Neuronal stem cell (in vitro differentiated cells): Measurements from ENCODE around the gene SYTL2.
"Not testable (repeated sequence)": the region's sequence is repeated elsewhere in the genome, so short reads cannot be mapped to it uniquely, and the experiment has no call there.

Experiments
- DNase-seq: peaks from one replicate; pipeline ENCODE4 v3.0.0-alpha.2; 2013; ENCODE audit warnings: low spot score
- H2AFZ ChIP-seq: one replicate; pipeline ENCODE4 v1.6.1; 2013; ENCODE audit warnings: mild to moderate bottlenecking, low read length, inconsistent platforms
- H2AK5ac ChIP-seq: 2 replicates; pipeline ENCODE4 v1.6.1; 2013; ENCODE audit warnings: low read depth, mild to moderate bottlenecking, inconsistent platforms, low read length, moderate library complexity, mixed read lengths
- H2BK120ac ChIP-seq: 2 replicates; pipeline ENCODE4 v1.6.1; 2013; ENCODE audit warnings: low read depth, mild to moderate bottlenecking, inconsistent platforms, low read length, moderate library complexity, mixed read lengths
- H2BK12ac ChIP-seq: one replicate; pipeline ENCODE4 v1.6.1; 2013; ENCODE audit warnings: low read length, inconsistent platforms
- H2BK15ac ChIP-seq: 2 replicates; pipeline ENCODE4 v1.6.1; 2013; ENCODE audit warnings: mild to moderate bottlenecking, low read length, inconsistent platforms, mixed read lengths
- H2BK5ac ChIP-seq: one replicate; pipeline ENCODE4 v1.6.1; 2013; ENCODE audit warnings: inconsistent platforms, mild to moderate bottlenecking, low read length, moderate library complexity
- H3K14ac ChIP-seq: one replicate; pipeline ENCODE4 v1.6.1; 2013; ENCODE audit warnings: low read length, inconsistent platforms
- H3K18ac ChIP-seq: 2 replicates; pipeline ENCODE4 v1.6.1; 2013; ENCODE audit warnings: low read length, inconsistent platforms
- H3K23ac ChIP-seq: 2 replicates; pipeline ENCODE4 v1.6.1; 2013; ENCODE audit warnings: low read depth, mild to moderate bottlenecking, mixed read lengths, low read length, inconsistent platforms; ENCODE audit not compliant: poor library complexity
- H3K27ac ChIP-seq: replicated peaks from 3 replicates; pipeline ENCODE4 v1.5.1; 2013; ENCODE audit warnings: low read length, inconsistent platforms
- H3K27me3 ChIP-seq, 3 experiments: 2 replicates each; pipeline ENCODE4 v1.6.1; 2013; ENCODE audit warnings: low read length in 3 of 3, mild to moderate bottlenecking in 2 of 3, inconsistent platforms in 1 of 3, low read depth in 1 of 3, mixed read lengths in 1 of 3, moderate library complexity in 1 of 3; ENCODE audit not compliant: control insufficient read depth in 3 of 3, insufficient read depth in 3 of 3
- H3K36me3 ChIP-seq, 2 donors: replicated peaks in 1 of 2; 2 replicates each; pipeline ENCODE4 v1.6.1; 2013; ENCODE audit warnings: low read length in 2 of 2; ENCODE audit not compliant: control insufficient read depth in 2 of 2, insufficient read depth in 2 of 2
- H3K4ac ChIP-seq: 2 replicates; pipeline ENCODE4 v1.6.1; 2013; ENCODE audit warnings: inconsistent platforms, mild to moderate bottlenecking, low read length, moderate library complexity
- H3K4me1 ChIP-seq, 2 donors: 1 replicate in 1 of 2; 2 replicates in 1 of 2; pipeline ENCODE4 v1.6.1; 2013; ENCODE audit warnings: low read length in 2 of 2, low read depth in 1 of 2; ENCODE audit not compliant: control insufficient read depth in 2 of 2, insufficient read depth in 1 of 2
- H3K4me2 ChIP-seq: one replicate; pipeline ENCODE4 v1.6.1; 2013; ENCODE audit warnings: mild to moderate bottlenecking, low read length, inconsistent platforms; ENCODE audit not compliant: insufficient read depth, poor library complexity, severe bottlenecking
- H3K4me3 ChIP-seq, 2 donors: 2 replicates each; pipeline ENCODE4 v1.5.1; 2013; ENCODE audit warnings: low read length in 2 of 2, mild to moderate bottlenecking in 2 of 2, inconsistent platforms in 1 of 2, moderate library complexity in 1 of 2
- H3K79me1 ChIP-seq: one replicate; pipeline ENCODE4 v1.6.1; 2013; ENCODE audit warnings: low read depth, mild to moderate bottlenecking, inconsistent platforms, low read length, moderate library complexity
- H3K9ac ChIP-seq: one replicate; pipeline ENCODE4 v1.6.1; 2013; ENCODE audit warnings: mild to moderate bottlenecking, low read depth, low read length, inconsistent platforms; ENCODE audit not compliant: poor library complexity
- H3K9me3 ChIP-seq, 2 donors: replicated peaks in 1 of 2; 2 replicates each; pipeline versions ENCODE3 to v1.6.1; 2013; ENCODE audit warnings: low read length in 2 of 2, mild to moderate bottlenecking in 2 of 2, inconsistent platforms in 1 of 2, low read depth in 1 of 2, mixed read lengths in 1 of 2, moderate library complexity in 1 of 2; ENCODE audit not compliant: control insufficient read depth in 2 of 2, insufficient read depth in 1 of 2
- H4K8ac ChIP-seq: one replicate; pipeline ENCODE4 v1.6.1; 2013; ENCODE audit warnings: low read depth, mild to moderate bottlenecking, inconsistent platforms, low read length, moderate library complexity
- H4K91ac ChIP-seq: one replicate; pipeline ENCODE4 v1.6.1; 2013; ENCODE audit warnings: low read length, low read depth, mild to moderate bottlenecking, inconsistent platforms; ENCODE audit not compliant: poor library complexity
- WGBS, 2 donors: extraction: QIAGEN DNeasy Blood & Tissue Kit; methylation state at CpG; one replicate each; pipeline ENCODE4 v1.1.7; 2013; ENCODE audit warnings: missing lambda C conversion rate in 2 of 2, mixed read lengths in 1 of 2; ENCODE audit not compliant: insufficient read length in 2 of 2, insufficient replicate concordance in 1 of 2; ENCODE audit errors: extremely low coverage in 2 of 2; 5-methylcytosine and 5-hydroxymethylcytosine counted together

SYTL2 gene

DNA sequence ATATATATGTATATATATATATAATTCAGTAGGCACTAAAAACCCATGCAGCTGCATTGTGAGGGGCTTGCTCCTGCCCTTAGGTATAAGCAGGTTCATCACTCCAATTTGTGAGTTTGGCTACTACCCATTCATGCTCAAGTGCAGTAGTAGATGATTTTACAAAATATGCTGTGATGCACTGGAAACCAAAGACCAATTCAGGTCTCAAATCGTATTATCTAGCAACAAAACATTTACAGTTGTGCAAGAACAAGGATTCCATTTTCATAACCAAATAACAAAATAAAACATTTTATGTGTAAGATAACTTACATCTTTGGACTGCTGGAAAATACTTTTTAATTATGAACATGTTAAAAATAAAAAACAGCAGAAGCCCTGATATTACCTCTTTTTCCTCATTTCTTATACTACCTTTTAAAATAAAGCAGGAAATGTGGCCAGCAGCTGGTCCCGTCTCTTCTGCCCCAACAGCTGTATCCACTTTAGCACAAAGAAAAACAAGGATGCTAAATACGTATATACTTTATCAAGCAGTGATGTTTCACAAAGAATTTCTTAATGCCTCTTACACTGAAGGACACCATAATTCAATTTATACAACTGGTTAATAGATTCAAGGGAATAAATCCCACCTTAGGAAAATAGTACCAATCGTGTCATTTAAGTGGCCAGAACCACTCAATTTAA lies 148.8 kb downstream of the SYTL2 start:
- Histone ChIP-seq H2BK12ac (no peak overlapping the region), H3K4me2 (peak overlapping the region; percentile 49), H2AK5ac (no peak overlapping the region), H3K9ac (no peak overlapping the region), H3K4me3 (peak overlapping the region in 1 of 2 donors; percentile 84), H4K8ac (no peak overlapping the region), H3K4ac (no peak overlapping the region), H3K9me3 (no peaks in the 10 kb centered on the region), H2BK120ac (no peak overlapping the region), H3K79me1 (no peaks in the 10 kb centered on the region), H3K23ac (no peak overlapping the region), H2AFZ (no peak overlapping the region), H3K27me3 (no peaks in the 10 kb centered on the region), H3K14ac (no peak overlapping the region), H4K91ac (no peak overlapping the region), H2BK5ac (no peak overlapping the region), H2BK15ac (no peak overlapping the region), H3K27ac (no peak overlapping the region), H3K18ac (no peak overlapping the region), H3K4me1 (peaks cover 0 to 10% of the 10 kb centered on the region in 2 donors), H3K36me3 (peaks cover 3 to 66% of the 10 kb centered on the region in 2 donors)
- no CpG with 5 or more reads among the region's 4 CpGs for WGBS, 2 donors
- DNase-seq: no peak

DNA sequence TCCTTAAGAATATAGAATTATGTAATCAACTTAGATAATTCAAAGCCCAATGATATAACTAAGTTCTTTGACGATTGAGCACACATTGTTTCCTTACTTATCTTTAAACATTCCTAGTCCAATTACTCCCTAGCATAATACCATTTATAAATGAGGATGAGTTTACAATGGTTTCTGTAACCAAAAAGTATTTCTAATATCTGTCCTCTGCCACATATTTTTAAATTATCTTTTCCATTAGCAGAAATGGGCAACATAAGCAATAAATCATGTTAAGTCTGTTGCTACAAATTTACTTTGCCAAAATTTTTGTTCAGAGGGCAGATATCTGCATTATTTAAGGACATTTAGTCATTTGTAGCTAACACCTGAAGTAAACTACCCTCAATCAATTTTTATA lies 152.8 kb downstream of the SYTL2 start:
- Histone ChIP-seq H2AFZ (no peak overlapping the region), H2BK15ac (no peak overlapping the region), H3K27ac (no peak overlapping the region), H4K91ac (no peak overlapping the region), H2BK12ac (no peak overlapping the region), H3K9ac (no peak overlapping the region), H3K9me3 (no peaks in the 10 kb centered on the region), H2BK120ac (no peak overlapping the region), H3K27me3 (no peaks in the 10 kb centered on the region), H3K4me3 (no peak overlapping the region), H2BK5ac (no peak overlapping the region), H4K8ac (no peak overlapping the region), H3K23ac (no peak overlapping the region), H3K4me2 (no peak overlapping the region), H3K36me3 (peaks cover 3 to 100% of the 10 kb centered on the region in 2 donors), H3K14ac (no peak overlapping the region), H2AK5ac (no peak overlapping the region), H3K18ac (no peak overlapping the region), H3K79me1 (no peaks in the 10 kb centered on the region), H3K4ac (no peak overlapping the region), H3K4me1 (peaks cover 0 to 5% of the 10 kb centered on the region in 2 donors)
- no peak for DNase-seq
- WGBS, 2 donors: no CpG with 5 or more reads among the region's 1 CpG

DNA sequence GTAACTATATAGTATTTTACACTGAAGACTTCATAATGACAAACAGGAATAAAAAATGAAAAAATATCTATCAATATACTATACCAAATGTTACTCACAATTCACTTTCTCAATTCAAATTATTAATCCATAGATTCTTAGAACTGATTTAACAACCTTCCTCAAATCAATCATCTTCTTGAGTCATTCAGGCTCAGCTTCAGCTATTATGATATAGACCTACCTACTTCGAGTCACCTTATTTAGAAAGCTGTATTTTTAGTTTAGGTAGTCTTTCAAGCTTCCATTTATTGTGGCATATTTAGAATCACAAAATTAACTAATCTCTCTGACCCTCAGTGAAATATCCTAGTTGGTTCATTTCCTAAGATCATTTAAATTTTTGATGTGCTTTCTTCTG lies 154.2 kb downstream of the SYTL2 start:
- no peak overlapping the region for H3K4ac ChIP-seq
- H4K8ac ChIP-seq: no peak overlapping the region
- no CpG with 5 or more reads among the region's 1 CpG for WGBS, 2 donors
- no peak overlapping the region for H3K27ac ChIP-seq
- no peak overlapping the region for H3K4me2 ChIP-seq
- H2AFZ ChIP-seq: no peak overlapping the region
- H3K79me1 ChIP-seq: no peaks in the 10 kb centered on the region
- H3K36me3 ChIP-seq: peaks cover 3 to 99% of the 10 kb centered on the region in 2 donors
- H2BK12ac ChIP-seq: no peak overlapping the region
- H3K14ac ChIP-seq: no peak overlapping the region
- no peak overlapping the region for H2BK5ac ChIP-seq
- no peak for DNase-seq
- H3K18ac ChIP-seq: no peak overlapping the region
- no peak overlapping the region for H2AK5ac ChIP-seq
- peaks cover 0 to 5% of the 10 kb centered on the region in 2 donors for H3K4me1 ChIP-seq
- no peak overlapping the region for H3K23ac ChIP-seq
- no peak overlapping the region for H2BK120ac ChIP-seq
- H2BK15ac ChIP-seq: no peak overlapping the region
- no peaks in the 10 kb centered on the region for H3K9me3 ChIP-seq
- H3K9ac ChIP-seq: no peak overlapping the region
- no peak overlapping the region for H3K4me3 ChIP-seq
- no peak overlapping the region for H4K91ac ChIP-seq
- no peaks in the 10 kb centered on the region for H3K27me3 ChIP-seq

DNA sequence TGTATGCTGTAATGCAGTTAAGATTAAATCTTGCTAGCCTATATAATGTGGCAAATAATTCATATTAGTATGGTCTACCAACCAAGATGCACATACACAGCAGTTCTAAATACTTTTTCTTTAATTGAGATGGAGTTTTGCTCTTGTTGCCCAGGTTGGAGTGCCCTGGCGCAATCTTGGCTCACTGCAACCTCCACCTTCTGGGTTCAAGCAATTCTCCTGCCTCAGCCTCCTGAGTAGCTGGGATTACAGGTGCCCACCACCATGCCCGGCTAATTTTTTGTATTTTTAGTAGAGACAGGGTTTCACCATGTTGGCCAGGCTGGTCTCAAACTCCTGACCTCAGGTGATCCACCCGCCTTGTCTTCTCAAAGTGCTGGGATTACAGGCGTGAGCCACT lies 156.6 kb downstream of the SYTL2 start:
- not testable (repeated sequence) for H2BK15ac ChIP-seq, H2BK120ac ChIP-seq, H4K91ac ChIP-seq, H3K23ac ChIP-seq, H3K79me1 ChIP-seq, H3K4me2 ChIP-seq, H3K4me1 ChIP-seq, H3K4ac ChIP-seq, H3K18ac ChIP-seq, H3K27me3 ChIP-seq, H2AFZ ChIP-seq, H3K9me3 ChIP-seq, H2AK5ac ChIP-seq, DNase-seq, H3K27ac ChIP-seq, H3K4me3 ChIP-seq, H4K8ac ChIP-seq, H3K9ac ChIP-seq, H3K14ac ChIP-seq, H2BK12ac ChIP-seq, H2BK5ac ChIP-seq
- H3K36me3 ChIP-seq: peaks cover 6 to 88% of the 10 kb centered on the region in 2 donors
- no CpG with 5 or more reads among the region's 4 CpGs for WGBS, 2 donors
